Naive thymus-derived CD4-positive, alpha-beta T cell (primary cell): ENCODE data around the gene NKX6-2. TPM values are rescaled to one million over a fixed set of nuclear protein-coding genes. Genes with fewer than 3 reads are reported as not detected.

Source experiments
- ATAC-seq: fragments of 150-1000 bp; cut with Tn5 transposase; 2 replicates; pipeline ENCODE4 v1.10.0; 2021; ENCODE audit warnings: mild to moderate bottlenecking, moderate library complexity
- CTCF ChIA-PET: fragments of 350-600 bp; sonication (Branson Sonifier 250); formaldehyde crosslinking; loops from one replicate; lab custom pipeline; 2021; ENCODE audit warnings: antibody characterized with exemption; lab: Charles Lee
- POLR2A ChIA-PET: fragments of 350-600 bp; sonication (Branson Sonifier 250); formaldehyde crosslinking; loops from one replicate; lab custom pipeline; 2021; ENCODE audit warnings: antibody characterized with exemption, inconsistent platforms; lab: Charles Lee
- DNase-seq, 9 donors: peaks; one replicate each; pipeline versions ENCODE4 v3.0.0 to v3.0.0-alpha.2; 2020 to 2022; ENCODE audit warnings: mixed read lengths in 1 of 9
- H3K27ac ChIP-seq: one replicate; pipeline ENCODE4 v1.7.0; 2013; ENCODE audit warnings: mild to moderate bottlenecking, low read depth, low read length, moderate library complexity
- H3K27me3 ChIP-seq, 2 donors: one replicate each; pipeline ENCODE4 v1.7.0; 2013; ENCODE audit warnings: low read length in 2 of 2, mild to moderate bottlenecking in 2 of 2, moderate library complexity in 2 of 2; ENCODE audit not compliant: control insufficient read depth in 2 of 2, insufficient read depth in 2 of 2
- H3K36me3 ChIP-seq, 3 experiments: 1 replicate in 2 of 3; 2 replicates in 1 of 3; pipeline ENCODE4 v1.7.0; 2013; ENCODE audit warnings: low read length in 3 of 3, mild to moderate bottlenecking in 3 of 3, moderate library complexity in 1 of 3; ENCODE audit not compliant: insufficient read depth in 3 of 3, control insufficient read depth in 2 of 3
- H3K4me1 ChIP-seq, 2 donors: one replicate each; pipeline ENCODE4 v1.7.0; 2013; ENCODE audit warnings: low read length in 2 of 2, mild to moderate bottlenecking in 2 of 2, moderate library complexity in 1 of 2; ENCODE audit not compliant: control insufficient read depth in 2 of 2, insufficient read depth in 2 of 2
- H3K4me3 ChIP-seq: 2 replicates; pipeline ENCODE4 v1.7.0; 2013; ENCODE audit warnings: mild to moderate bottlenecking, low read length
- H3K9me3 ChIP-seq, 3 experiments: 1 replicate in 2 of 3; 2 replicates in 1 of 3; pipeline ENCODE4 v1.7.0; 2013; ENCODE audit warnings: low read length in 3 of 3; ENCODE audit not compliant: control insufficient read depth in 2 of 3
- H3K27ac Mint-ChIP-seq, 9 donors: one replicate each; pipeline ENCODE4 v1.8.0; 2020 to 2022; ENCODE audit warnings: mixed read lengths in 9 of 9, mild to moderate bottlenecking in 8 of 9, moderate library complexity in 5 of 9, inconsistent platforms in 2 of 9
- H3K27me3 Mint-ChIP-seq, 5 donors: one replicate each; pipeline ENCODE4 v1.8.0; 2021 to 2022; ENCODE audit warnings: mixed read lengths in 5 of 5, mild to moderate bottlenecking in 1 of 5
- H3K36me3 Mint-ChIP-seq, 5 donors: one replicate each; pipeline ENCODE4 v1.8.0; 2020 to 2022; ENCODE audit warnings: mixed read lengths in 5 of 5, mild to moderate bottlenecking in 3 of 5, inconsistent platforms in 1 of 5
- H3K4me1 Mint-ChIP-seq, 7 donors: one replicate each; pipeline ENCODE4 v1.8.0; 2020 to 2022; ENCODE audit warnings: mixed read lengths in 7 of 7, mild to moderate bottlenecking in 3 of 7, inconsistent platforms in 1 of 7
- H3K4me3 Mint-ChIP-seq, 10 donors: one replicate each; pipeline ENCODE4 v1.8.0; 2020 to 2022; ENCODE audit warnings: mild to moderate bottlenecking in 10 of 10, mixed read lengths in 10 of 10, moderate library complexity in 6 of 10, inconsistent platforms in 2 of 10
- H3K9me3 Mint-ChIP-seq, 11 donors: one replicate each; pipeline ENCODE4 v1.8.0; 2020 to 2022; ENCODE audit warnings: mixed read lengths in 11 of 11, mild to moderate bottlenecking in 4 of 11, inconsistent platforms in 1 of 11, moderate library complexity in 1 of 11
- intact Hi-C, 2 donors: fragments of 100-400 bp; cut with micrococcal nuclease; formaldehyde crosslinking; loops; one replicate each; pipeline ENCODE4 v1.15.1; 2023
- polyA plus RNA-seq, 2 donors: library from polyadenylated mRNA; unstranded; fragments of 300-500 nt; fragmentation: Illumina TruSeq; gene quantifications; one replicate each; pipeline ENCODE4 v1.2.3, GENCODE V29; 2021
- total RNA-seq, 6 experiments: library from RNA in 5 of 6; stranded (reverse) in 5 of 6; gene quantifications; 1 replicate in 5 of 6; 2 replicates in 1 of 6; pipeline ENCODE4 v1.2.3 and lab custom pipeline; 2021 to 2026

Gene NKX6-2
- total and polyA plus RNA-seq, 7 experiments from 2014 or later = 0.80 TPM; not detected in 6

DNA sequence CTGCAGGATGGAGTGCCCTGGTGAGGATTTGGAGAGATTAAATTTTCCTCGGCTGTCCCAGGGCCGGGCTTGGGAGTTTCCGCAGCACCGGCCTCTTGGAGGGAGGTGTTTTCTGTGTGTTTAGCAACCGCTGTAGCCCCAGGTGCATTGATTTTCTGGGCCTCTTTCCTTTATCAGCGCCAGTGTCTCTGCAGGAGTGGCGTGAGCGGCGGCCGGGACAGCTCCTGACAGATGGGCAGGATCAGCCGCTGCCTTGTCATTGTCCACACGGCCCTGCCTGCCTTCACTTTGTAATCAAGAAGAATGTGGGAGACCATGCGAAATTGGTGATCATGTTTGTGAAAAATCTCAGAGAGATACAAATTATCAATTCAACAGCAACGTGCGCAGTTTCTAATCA is 32.4 kb downstream of the NKX6-2 start:
- Histone ChIP-seq H3K27me3 (no peaks in the 10 kb centered on the region), H3K36me3 (peaks cover 0 to 86% (median 7%) of the 10 kb centered on the region in 3 experiments), H3K27ac (no peak overlapping the region), H3K4me3 (no peak overlapping the region), H3K9me3 (no peaks in the 10 kb centered on the region), H3K4me1 (no peaks in the 10 kb centered on the region)
- intact Hi-C loops = no loop called here
- H3K9me3 Mint-ChIP-seq = peaks cover 0 to 12% (median 4%) of the 10 kb centered on the region in 11 donors
- ATAC-seq (no peak), DNase-seq (no peak)
- H3K4me3 Mint-ChIP-seq = no peak overlapping the region
- H3K4me1 Mint-ChIP-seq = peaks cover 0 to 1% (median 0%) of the 10 kb centered on the region in 7 donors
- H3K27ac Mint-ChIP-seq = no peak overlapping the region
- no peaks in the 10 kb centered on the region for H3K27me3 Mint-ChIP-seq
- CTCF ChIA-PET = no interaction called here
- H3K36me3 Mint-ChIP-seq = peaks cover 18 to 49% (median 35%) of the 10 kb centered on the region in 5 donors
- POLR2A ChIA-PET = interaction anchor here (0.6 kb wide), 1 partner anchor 220 kb away, joined by 3 read pairs; no protein-coding TSS in a partner anchor

- H3K4me1 Mint-ChIP-seq = peaks cover 0 to 3% (median 0%) of the 10 kb centered on the region in 7 donors
- H3K27me3 Mint-ChIP-seq = no peaks in the 10 kb centered on the region
- peaks cover 0 to 12% (median 4%) of the 10 kb centered on the region in 11 donors for H3K9me3 Mint-ChIP-seq
- no peaks in the 10 kb centered on the region for H3K9me3 ChIP-seq
- no peak overlapping the region for H3K4me3 Mint-ChIP-seq
- H3K27me3 ChIP-seq = no peaks in the 10 kb centered on the region
- H3K36me3 Mint-ChIP-seq = peaks cover 18 to 53% (median 39%) of the 10 kb centered on the region in 5 donors
- H3K27ac ChIP-seq = no peak overlapping the region
- peaks cover 0 to 88% (median 7%) of the 10 kb centered on the region in 3 experiments for H3K36me3 ChIP-seq
- ChIA-PET CTCF (no interaction called here), POLR2A (interaction anchor here (0.6 kb wide), 1 partner anchor 219 kb away, joined by 3 read pairs; no protein-coding TSS in a partner anchor)
- no peak overlapping the region for H3K4me3 ChIP-seq
- H3K27ac Mint-ChIP-seq = no peak overlapping the region
- intact Hi-C loops = no loop called here
- H3K4me1 ChIP-seq = no peaks in the 10 kb centered on the region
- ATAC-seq (no peak), DNase-seq (no peak)
These were observed 33.0 kb downstream of the NKX6-2 start for GRCh38 chr10:132752961-132753360.

DNA sequence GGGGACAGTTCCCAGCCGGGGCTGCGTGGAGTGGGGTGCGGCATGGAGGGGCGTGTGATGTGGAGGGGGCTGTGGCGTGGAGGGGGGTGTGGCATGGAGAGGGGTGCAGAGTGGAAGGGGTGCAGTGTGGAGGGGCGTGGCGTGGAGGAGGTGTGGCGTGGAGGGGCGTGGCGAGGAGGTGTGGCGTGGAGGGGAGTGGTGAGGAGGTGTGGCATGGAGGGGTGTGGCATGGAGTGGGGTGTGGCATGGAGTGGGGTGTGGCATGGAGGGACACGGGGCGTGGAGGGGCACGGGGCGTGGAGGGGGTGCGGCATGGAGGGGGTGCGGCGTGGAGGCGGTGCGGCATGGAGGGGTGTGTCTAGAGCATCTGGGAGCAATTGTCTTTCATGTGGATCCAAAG is 33.6 kb downstream of the NKX6-2 start:
- Histone ChIP-seq H3K4me1 (no peaks in the 10 kb centered on the region), H3K27me3 (no peaks in the 10 kb centered on the region), H3K27ac (no peak overlapping the region), H3K9me3 (no peaks in the 10 kb centered on the region), H3K36me3 (peaks cover 0 to 86% (median 7%) of the 10 kb centered on the region in 3 experiments), H3K4me3 (no peak overlapping the region)
- Mint-ChIP-seq H3K27ac (no peak overlapping the region), H3K27me3 (no peaks in the 10 kb centered on the region), H3K4me3 (no peak overlapping the region), H3K36me3 (peaks cover 18 to 53% (median 40%) of the 10 kb centered on the region in 5 donors), H3K9me3 (peaks cover 0 to 12% (median 4%) of the 10 kb centered on the region in 11 donors), H3K4me1 (peaks cover 0 to 4% (median 0%) of the 10 kb centered on the region in 7 donors)
- ATAC-seq (peak; percentile 17), DNase-seq (no peak)
- intact Hi-C loops = no loop called here
- ChIA-PET CTCF (no interaction called here), POLR2A (no interaction called here)

GRCh38 chr10:132750936-132751335 is 35.0 kb downstream of the NKX6-2 start:
- DNase-seq = no peak
- CTCF ChIA-PET = no interaction called here
- H3K4me3 ChIP-seq = no peak overlapping the region
- H3K27ac ChIP-seq = no peak overlapping the region
- no peak overlapping the region for H3K4me3 Mint-ChIP-seq
- no peaks in the 10 kb centered on the region for H3K4me1 ChIP-seq
- intact Hi-C loops = no loop called here
- H3K9me3 ChIP-seq = no peaks in the 10 kb centered on the region
- peaks cover 0 to 11% (median 4%) of the 10 kb centered on the region in 11 donors for H3K9me3 Mint-ChIP-seq
- no peaks in the 10 kb centered on the region for H3K27me3 ChIP-seq
- peaks cover 0 to 74% (median 7%) of the 10 kb centered on the region in 3 experiments for H3K36me3 ChIP-seq
- H3K4me1 Mint-ChIP-seq = peaks cover 0 to 4% (median 0%) of the 10 kb centered on the region in 7 donors
- no peak for ATAC-seq
- H3K36me3 Mint-ChIP-seq = peaks cover 11 to 40% (median 29%) of the 10 kb centered on the region in 5 donors
- H3K27me3 Mint-ChIP-seq = no peaks in the 10 kb centered on the region
- POLR2A ChIA-PET = no interaction called here
- H3K27ac Mint-ChIP-seq = no peak overlapping the region

- Histone ChIP-seq H3K4me3 (no peak overlapping the region), H3K36me3 (peaks cover 0 to 59% (median 7%) of the 10 kb centered on the region in 3 experiments), H3K4me1 (no peaks in the 10 kb centered on the region), H3K9me3 (no peaks in the 10 kb centered on the region), H3K27me3 (no peaks in the 10 kb centered on the region), H3K27ac (no peak overlapping the region)
- Mint-ChIP-seq H3K27me3 (no peaks in the 10 kb centered on the region), H3K9me3 (peaks cover 0 to 1% (median 0%) of the 10 kb centered on the region in 11 donors), H3K36me3 (peaks cover 0 to 25% (median 14%) of the 10 kb centered on the region in 5 donors), H3K4me1 (peaks cover 0 to 5% (median 0%) of the 10 kb centered on the region in 7 donors), H3K4me3 (no peak overlapping the region), H3K27ac (no peak overlapping the region)
- CTCF ChIA-PET = no interaction called here
- ATAC-seq (no peak), DNase-seq (no peak)
- intact Hi-C loops = no loop called here
- POLR2A ChIA-PET = no interaction called here
These were observed 36.6 kb downstream of the NKX6-2 start for GRCh38 chr10:132749371-132749795.

DNA sequence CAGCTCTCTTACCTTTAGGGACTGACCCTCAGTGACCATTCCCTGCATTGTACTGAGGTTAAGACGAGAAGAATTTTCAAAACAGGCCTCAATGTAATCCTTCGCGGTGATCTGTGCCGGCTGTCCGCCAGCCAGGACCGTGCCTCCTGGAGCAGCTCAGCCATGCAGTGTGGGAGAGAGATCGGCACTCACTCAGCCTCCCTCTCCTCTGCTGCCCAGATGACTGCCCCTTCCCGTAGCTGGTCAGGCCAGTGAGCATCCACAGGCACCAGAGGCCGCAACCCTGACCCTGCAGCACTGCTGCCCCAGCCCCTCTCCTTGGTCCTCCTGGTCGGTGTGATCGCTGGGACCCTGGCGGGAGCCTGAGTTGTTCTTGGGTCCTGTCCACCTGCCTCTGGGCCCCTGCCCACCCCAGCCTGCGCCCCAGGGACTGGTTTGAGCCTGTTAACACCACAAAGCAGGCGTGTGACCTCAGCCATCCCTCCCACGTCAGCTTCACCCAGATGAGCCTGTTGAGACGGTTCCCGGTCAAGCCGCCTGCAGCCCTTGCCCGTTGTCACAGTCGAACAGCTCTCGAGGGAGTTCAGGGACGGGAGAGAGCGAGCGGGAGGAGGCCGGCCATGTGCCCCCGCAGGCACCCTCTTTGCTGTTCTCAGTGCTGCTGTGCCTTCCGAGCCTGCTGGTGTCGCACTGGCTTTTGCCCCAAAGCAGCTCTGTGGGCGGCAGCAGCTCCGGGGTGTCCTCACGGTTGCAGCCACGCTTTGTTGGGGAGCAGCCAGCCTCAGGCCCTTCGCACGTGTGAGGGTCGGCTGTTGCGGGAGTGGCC is 37.2 kb downstream of the NKX6-2 start:
- Mint-ChIP-seq H3K4me1 (peaks cover 0 to 5% (median 0%) of the 10 kb centered on the region in 7 donors), H3K4me3 (no peak overlapping the region), H3K9me3 (peaks cover 0 to 1% (median 0%) of the 10 kb centered on the region in 11 donors), H3K36me3 (peaks cover 0 to 18% (median 9%) of the 10 kb centered on the region in 5 donors), H3K27ac (no peak overlapping the region), H3K27me3 (no peaks in the 10 kb centered on the region)
- H3K9me3 ChIP-seq = no peaks in the 10 kb centered on the region
- peaks cover 0 to 52% (median 7%) of the 10 kb centered on the region in 3 experiments for H3K36me3 ChIP-seq
- no peak for ATAC-seq
- H3K4me3 ChIP-seq = no peak overlapping the region
- ChIA-PET CTCF (no interaction called here), POLR2A (no interaction called here)
- H3K27me3 ChIP-seq = no peaks in the 10 kb centered on the region
- no peak for DNase-seq
- H3K4me1 ChIP-seq = no peaks in the 10 kb centered on the region
- no peak overlapping the region for H3K27ac ChIP-seq
- intact Hi-C loops = no loop called here
